Fibroblast of the aortic adventitia (primary cell): ENCODE data around the gene HEXIM2. TPM values are rescaled to one million over a fixed set of nuclear protein-coding genes. Genes with fewer than 3 reads are reported as not detected.

ENCODE experiments used
- DNase-seq: peaks from one replicate; pipeline ENCODE4 v3.0.0-alpha.2; 2010; ENCODE audit warnings: low read depth
- H3K4me3 ChIP-seq: 2 replicates; pipeline ENCODE4 v1.5.1; 2011; ENCODE audit warnings: low read depth, mild to moderate bottlenecking, control low read depth, low read length, moderate library complexity
- CTCF ChIP-seq: IDR thresholded peaks from 2 replicates; pipeline ENCODE4 v1.5.1; 2011; ENCODE audit warnings: mild to moderate bottlenecking, low read length, control low read depth, inconsistent platforms; ENCODE audit not compliant: insufficient read depth
- total RNA-seq: library from RNA; depleted of rRNA; stranded (reverse); fragments of >200 nt; gene quantifications from 2 replicates; pipeline ENCODE4 v1.2.3, GENCODE V29; 2012; ENCODE audit warnings: low replicate concordance

HEXIM2 gene
- total RNA-seq, 1 donor = 6.1 TPM

- no peak for TF ChIP-seq CTCF
Measured at GRCh38 chr17:45137561-45138305, 23.9 kb upstream of the HEXIM2 start.

GRCh38 chr17:45138911-45139532 lies 22.7 kb upstream of the HEXIM2 start:
- H3K4me3 ChIP-seq = no peak overlapping the region
- TF ChIP-seq CTCF = no peak
- DNase-seq = no peak

More at GRCh38 chr17:45137561-45138305, 23.9 kb upstream of the HEXIM2 start:
- DNase-seq = no peak
- H3K4me3 ChIP-seq = no peak overlapping the region

- TF ChIP-seq CTCF = no peak
- no peak for DNase-seq
- no peak overlapping the region for H3K4me3 ChIP-seq
Measured at GRCh38 chr17:45139533-45139920, 22.1 kb upstream of the HEXIM2 start.

- no peak for TF ChIP-seq CTCF
- DNase-seq = no peak
- no peak overlapping the region for H3K4me3 ChIP-seq
Measured at GRCh38 chr17:45143094-45143670, 18.5 kb upstream of the HEXIM2 start.

- H3K4me3 ChIP-seq = peak overlapping the region; percentile 46
- no peak for TF ChIP-seq CTCF
- peak; percentile 89 for DNase-seq
Measured at GRCh38 chr17:45143767-45144198, 17.9 kb upstream of the HEXIM2 start.

- peak overlapping the region; percentile 46 for H3K4me3 ChIP-seq
- no peak for TF ChIP-seq CTCF
- DNase-seq = no peak
Measured at GRCh38 chr17:45144199-45145034, 17.3 kb upstream of the HEXIM2 start.
